ENCODE data around the gene TNS3. TPM values are rescaled to one million over a fixed set of nuclear protein-coding genes. Genes with fewer than 3 reads are reported as not detected.

Gene TNS3
- total RNA-seq, 2 donors from 2014 or later, result 0.50 TPM; not detected in 1

DNA sequence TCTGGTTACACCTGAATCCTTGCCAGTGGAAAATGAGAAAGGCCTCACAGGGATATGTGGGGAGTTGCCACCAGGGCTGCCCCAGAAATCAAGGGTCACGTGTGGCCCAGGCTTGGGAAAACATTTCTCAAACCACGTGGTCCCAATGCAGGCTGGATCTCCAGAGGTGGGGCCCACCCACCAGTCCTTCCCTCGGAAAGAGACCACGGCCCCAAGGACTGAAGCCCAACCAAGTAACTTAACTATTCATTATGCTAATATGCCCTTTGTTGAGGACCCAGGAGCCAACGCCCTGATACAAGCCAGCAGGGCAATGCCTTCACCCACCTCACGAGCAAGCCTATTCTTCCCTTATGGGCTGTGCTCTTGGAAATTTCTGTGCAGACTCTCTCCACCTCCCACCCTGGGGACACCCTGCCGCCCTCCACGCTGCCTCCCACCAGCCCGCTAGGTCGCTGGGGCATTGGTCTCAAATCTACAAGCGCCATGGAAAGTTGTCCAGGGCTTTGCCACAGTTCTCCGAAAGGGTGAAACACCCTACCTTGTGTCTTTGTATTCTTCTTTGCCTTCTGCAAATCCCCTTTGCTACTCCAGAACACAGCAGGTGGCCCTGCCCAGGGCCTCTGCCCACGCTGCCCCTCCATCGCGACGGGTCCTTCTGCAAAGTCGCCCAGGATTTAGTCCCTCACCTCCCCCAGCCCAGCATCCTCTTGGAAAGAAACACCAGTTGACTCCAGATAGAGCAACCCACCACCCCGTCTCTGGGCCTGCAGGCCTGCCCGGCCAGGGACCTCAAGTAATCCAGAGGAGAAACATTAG, 8.8 kb downstream of the TNS3 start:
- no peak overlapping the region for H3K27ac Mint-ChIP-seq
- DNase-seq (ENCODE audit: low spot score), result no peak
- no peaks in the 10 kb centered on the region for H3K9me3 Mint-ChIP-seq
- H3K36me3 Mint-ChIP-seq, result no peaks in the 10 kb centered on the region
- no peak for ATAC-seq
- peaks cover 0 to 3% of the 10 kb centered on the region in 2 donors for H3K4me1 Mint-ChIP-seq (ENCODE audit: low read depth in 2 of 2)
- H3K27me3 Mint-ChIP-seq, result peaks cover 11 to 22% of the 10 kb centered on the region in 2 donors
- H3K4me3 Mint-ChIP-seq, result no peak overlapping the region

DNA sequence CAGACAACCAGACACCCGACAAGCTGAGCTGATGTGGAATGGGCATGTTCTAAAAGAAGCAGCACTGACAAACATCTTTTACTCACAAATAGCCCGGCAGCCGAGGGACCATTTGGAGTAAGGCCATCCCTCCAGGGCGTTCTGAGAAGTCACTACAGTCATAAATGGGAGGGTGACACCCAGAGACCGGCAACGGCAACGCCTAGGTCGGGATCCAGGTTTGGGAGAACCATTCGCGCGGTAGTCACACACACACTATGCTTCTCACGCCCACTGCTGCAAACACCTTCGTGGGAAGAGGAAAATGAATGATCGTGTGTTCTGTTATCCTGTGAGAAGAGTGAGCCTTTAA, 9.8 kb downstream of the TNS3 start:
- peaks cover 9 to 18% of the 10 kb centered on the region in 2 donors for H3K27me3 Mint-ChIP-seq
- no peaks in the 10 kb centered on the region for H3K9me3 Mint-ChIP-seq
- peaks cover 0 to 3% of the 10 kb centered on the region in 2 donors for H3K4me1 Mint-ChIP-seq (ENCODE audit: low read depth in 2 of 2)
- ATAC-seq, result no peak
- no peaks in the 10 kb centered on the region for H3K36me3 Mint-ChIP-seq
- H3K4me3 Mint-ChIP-seq, result no peak overlapping the region
- H3K27ac Mint-ChIP-seq, result no peak overlapping the region
- DNase-seq (ENCODE audit: low spot score), result no peak

DNA sequence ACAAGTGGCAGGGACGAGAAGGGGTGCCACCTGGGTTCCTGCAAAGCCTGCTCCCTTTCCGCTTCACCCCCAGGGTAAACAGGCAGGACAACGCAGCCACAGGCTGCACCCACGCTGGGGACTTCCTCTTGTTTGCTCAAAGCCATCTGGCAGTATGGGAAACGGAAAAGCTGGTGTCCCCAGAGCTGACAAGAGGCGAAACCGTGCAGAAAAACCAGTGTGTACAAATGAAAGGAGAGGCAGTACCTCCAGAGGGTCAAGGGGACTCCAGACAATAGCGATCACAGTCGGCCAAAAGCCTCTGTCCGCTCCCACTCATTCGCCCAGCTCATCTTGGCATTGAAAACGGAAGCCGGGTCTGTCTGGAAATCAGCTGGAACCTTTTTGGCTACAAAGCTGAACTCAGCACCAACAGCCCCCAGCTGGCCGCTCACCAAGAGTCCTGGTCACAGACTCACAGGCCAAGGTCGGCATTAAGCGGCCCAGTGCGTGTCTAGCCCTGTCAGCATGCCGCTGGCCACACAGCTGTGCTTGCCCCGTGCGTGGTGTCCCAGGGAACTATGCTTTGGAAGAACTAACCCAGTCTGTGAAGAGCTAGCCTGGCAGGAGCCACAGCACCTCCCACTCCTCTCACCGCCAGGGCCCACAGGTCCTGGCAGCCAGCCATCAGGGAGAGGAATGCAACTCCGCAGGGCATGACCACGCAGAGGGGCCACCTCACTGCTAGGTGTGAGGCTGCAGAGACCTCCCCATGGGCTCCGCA, 10.4 kb downstream of the TNS3 start:
- no peaks in the 10 kb centered on the region for H3K36me3 Mint-ChIP-seq
- no peaks in the 10 kb centered on the region for H3K9me3 Mint-ChIP-seq
- peaks cover 6 to 15% of the 10 kb centered on the region in 2 donors for H3K27me3 Mint-ChIP-seq
- no peak overlapping the region for H3K4me3 Mint-ChIP-seq
- peak in 1 of 2 donors; percentile 21 for ATAC-seq
- DNase-seq (ENCODE audit: low spot score), result no peak
- no peak overlapping the region for H3K27ac Mint-ChIP-seq
- peaks cover 0 to 3% of the 10 kb centered on the region in 2 donors for H3K4me1 Mint-ChIP-seq (ENCODE audit: low read depth in 2 of 2)

DNA sequence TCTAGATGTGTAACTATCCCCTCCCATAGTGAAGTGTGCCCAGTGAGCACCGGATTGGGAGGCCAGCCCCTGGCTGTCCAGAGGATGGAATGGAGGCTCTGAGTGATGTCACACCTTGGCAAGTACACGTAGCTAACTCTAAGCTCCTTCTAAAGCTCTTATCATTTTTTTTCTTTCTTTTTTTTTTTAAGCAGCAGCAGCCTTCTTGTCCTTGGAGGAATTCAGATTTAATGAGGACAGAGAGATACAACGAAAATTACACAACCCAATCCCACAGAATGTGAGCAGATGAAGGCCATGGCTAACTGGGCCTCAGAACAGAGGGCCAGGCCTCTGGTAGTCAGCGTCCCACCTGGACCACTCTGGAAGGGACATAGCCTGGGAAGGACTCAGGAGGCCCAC, 11.3 kb downstream of the TNS3 start:
- no peaks in the 10 kb centered on the region for H3K36me3 Mint-ChIP-seq
- peaks cover 6 to 15% of the 10 kb centered on the region in 2 donors for H3K27me3 Mint-ChIP-seq
- no peak overlapping the region for H3K27ac Mint-ChIP-seq
- no peak for ATAC-seq
- no peak for DNase-seq (ENCODE audit: low spot score)
- no peak overlapping the region for H3K4me3 Mint-ChIP-seq
- H3K9me3 Mint-ChIP-seq, result no peaks in the 10 kb centered on the region
- peaks cover 0 to 3% of the 10 kb centered on the region in 2 donors for H3K4me1 Mint-ChIP-seq (ENCODE audit: low read depth in 2 of 2)

DNA sequence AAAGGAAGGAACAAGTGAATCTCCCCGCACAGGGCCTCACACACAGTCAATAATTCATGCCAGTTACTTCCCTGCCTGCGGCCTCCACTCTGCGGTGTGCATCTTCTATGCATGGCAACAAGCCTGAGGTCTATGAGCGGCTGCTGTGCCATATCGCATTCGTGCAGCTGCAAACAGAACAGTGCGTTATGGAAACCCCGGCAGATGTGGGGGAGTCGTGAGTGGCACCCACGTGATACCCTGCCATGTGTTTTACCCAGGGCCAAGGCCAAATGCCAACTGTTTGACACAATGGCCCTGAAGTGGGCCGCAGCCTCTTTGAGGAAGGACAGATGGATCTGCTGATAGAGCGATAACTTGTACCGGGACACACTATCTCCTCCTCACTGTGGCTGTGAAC, 13.4 kb downstream of the TNS3 start:
- Mint-ChIP-seq H3K4me1 (ENCODE audit: low read depth in 2 of 2) (peaks cover 0 to 3% of the 10 kb centered on the region in 2 donors), H3K27ac (no peak overlapping the region), H3K27me3 (peaks cover 6 to 8% of the 10 kb centered on the region in 2 donors), H3K4me3 (no peak overlapping the region), H3K9me3 (no peaks in the 10 kb centered on the region), H3K36me3 (no peaks in the 10 kb centered on the region)
- DNase-seq (ENCODE audit: low spot score) (no peak), ATAC-seq (no peak)

DNA sequence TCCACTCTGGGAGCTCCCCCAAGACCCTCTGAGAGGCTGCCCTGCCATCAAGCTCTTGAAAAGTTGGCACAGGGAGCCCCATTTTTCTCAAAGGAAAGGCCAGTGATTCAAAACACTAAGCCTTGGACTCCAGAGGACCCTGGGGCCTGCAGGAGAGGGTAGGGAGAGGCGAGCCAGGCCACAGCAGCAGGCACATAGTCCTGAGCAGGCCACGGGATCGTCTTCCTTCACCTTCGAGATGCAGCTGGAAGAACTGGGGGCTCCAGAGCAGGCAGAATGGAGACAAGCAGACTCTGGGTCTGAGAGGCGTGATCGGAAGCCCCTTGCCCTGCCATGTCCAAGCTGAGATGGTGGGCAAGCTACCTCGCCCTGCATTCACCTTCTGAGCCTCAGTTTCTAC, 13.9 kb downstream of the TNS3 start:
- H3K4me3 Mint-ChIP-seq, result no peak overlapping the region
- ATAC-seq, result no peak
- peaks cover 0 to 3% of the 10 kb centered on the region in 2 donors for H3K4me1 Mint-ChIP-seq (ENCODE audit: low read depth in 2 of 2)
- no peak overlapping the region for H3K27ac Mint-ChIP-seq
- peaks cover 6 to 8% of the 10 kb centered on the region in 2 donors for H3K27me3 Mint-ChIP-seq
- no peaks in the 10 kb centered on the region for H3K9me3 Mint-ChIP-seq
- no peaks in the 10 kb centered on the region for H3K36me3 Mint-ChIP-seq
- no peak for DNase-seq (ENCODE audit: low spot score)

DNA sequence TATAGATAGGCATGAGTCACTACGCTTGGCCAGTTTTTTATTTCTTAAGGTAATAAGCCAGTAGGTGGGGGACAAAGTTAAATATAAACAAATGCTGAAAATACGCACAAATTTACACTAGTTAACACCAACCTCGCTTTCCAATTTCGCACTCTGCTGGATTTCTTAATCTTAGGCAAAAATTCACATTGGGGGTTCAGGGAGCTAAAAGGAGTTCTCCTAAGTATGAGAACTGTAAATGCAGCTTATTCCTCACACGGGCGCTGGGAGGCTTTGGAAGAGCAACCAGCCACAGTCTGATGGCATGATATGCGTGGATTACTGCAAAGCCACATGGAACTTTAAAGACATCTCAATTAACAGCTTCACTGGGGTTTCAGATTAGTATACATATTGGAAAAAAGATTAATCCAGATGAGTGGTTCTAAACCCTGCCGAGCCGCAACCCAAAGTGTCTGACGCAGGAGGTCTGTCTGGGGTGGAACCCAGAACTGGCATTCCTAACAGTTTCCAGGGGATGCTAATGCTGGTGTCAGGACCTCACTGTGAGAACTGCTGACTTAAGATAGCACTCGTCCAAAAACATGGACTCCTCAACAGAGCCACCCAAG, 16.2 kb downstream of the TNS3 start:
- ATAC-seq, result no peak
- no peaks in the 10 kb centered on the region for H3K36me3 Mint-ChIP-seq
- H3K27ac Mint-ChIP-seq, result no peak overlapping the region
- H3K4me1 Mint-ChIP-seq (ENCODE audit: low read depth in 2 of 2), result peaks cover 0 to 3% of the 10 kb centered on the region in 2 donors
- no peak for DNase-seq (ENCODE audit: low spot score)
- no peaks in the 10 kb centered on the region for H3K9me3 Mint-ChIP-seq
- H3K27me3 Mint-ChIP-seq, result peaks cover 1 to 2% of the 10 kb centered on the region in 2 donors
- no peak overlapping the region for H3K4me3 Mint-ChIP-seq

DNA sequence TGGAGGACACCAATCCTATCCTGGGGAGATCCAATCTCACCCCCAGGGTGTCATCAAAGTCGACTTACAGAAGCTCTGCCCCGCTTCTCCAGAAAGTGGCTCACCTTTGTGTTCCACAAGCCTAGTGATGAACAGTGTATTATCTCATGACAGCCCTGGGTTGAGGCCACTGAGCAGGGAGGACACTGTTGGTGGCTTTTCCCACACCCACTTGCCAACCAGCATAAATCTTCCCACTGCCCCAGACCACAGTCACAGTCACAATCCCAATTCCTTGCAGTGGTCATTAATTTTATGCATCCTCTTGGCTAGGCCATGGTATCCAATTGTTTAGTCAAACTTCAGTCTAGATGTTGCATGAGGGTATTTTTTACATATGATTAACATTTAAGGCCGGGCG, 18.4 kb downstream of the TNS3 start:
- ATAC-seq, result no peak
- H3K4me3 Mint-ChIP-seq, result no peak overlapping the region
- peaks cover 0 to under 1% of the 10 kb centered on the region in 2 donors for H3K4me1 Mint-ChIP-seq (ENCODE audit: low read depth in 2 of 2)
- H3K36me3 Mint-ChIP-seq, result no peaks in the 10 kb centered on the region
- H3K9me3 Mint-ChIP-seq, result no peaks in the 10 kb centered on the region
- no peak for DNase-seq (ENCODE audit: low spot score)
- H3K27ac Mint-ChIP-seq, result no peak overlapping the region
- H3K27me3 Mint-ChIP-seq, result no peaks in the 10 kb centered on the region

DNA sequence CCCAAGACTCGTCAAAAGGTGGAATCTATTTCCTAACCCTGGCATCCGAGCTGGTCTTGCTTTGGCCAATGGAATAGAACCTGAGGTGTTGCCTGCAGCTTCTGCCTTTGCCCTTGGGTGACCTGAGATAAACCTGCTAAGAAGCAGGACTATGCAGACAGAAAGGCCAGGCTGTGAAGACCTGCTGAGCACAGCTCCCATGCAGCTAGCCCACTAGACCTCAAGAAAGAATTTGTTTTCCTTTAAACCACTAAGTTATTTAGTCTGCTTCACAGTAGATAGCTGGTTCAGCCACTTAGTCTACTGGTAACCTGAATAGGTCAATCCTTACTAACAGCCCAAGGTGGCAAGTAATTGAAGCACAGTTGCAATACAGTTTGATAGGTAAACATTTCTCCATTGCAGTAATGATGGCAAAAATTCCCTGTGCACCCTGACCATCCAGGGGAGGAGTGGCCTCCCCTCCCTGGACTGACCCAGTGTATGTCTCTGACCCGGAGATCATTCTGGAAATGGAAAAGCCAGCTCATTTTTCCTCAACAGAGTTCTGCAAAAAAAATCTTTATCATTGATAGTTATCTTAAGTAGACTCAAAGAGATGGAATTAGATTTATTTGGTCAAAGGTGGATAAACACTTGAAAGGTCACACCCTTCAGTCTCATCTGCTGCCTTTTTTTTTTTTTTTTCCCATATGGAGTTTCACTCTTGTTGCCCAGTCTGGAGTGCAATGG, 20.0 kb downstream of the TNS3 start:
- Mint-ChIP-seq H3K36me3 (no peaks in the 10 kb centered on the region), H3K9me3 (no peaks in the 10 kb centered on the region), H3K4me1 (ENCODE audit: low read depth in 2 of 2) (no peaks in the 10 kb centered on the region), H3K27ac (no peak overlapping the region), H3K4me3 (no peak overlapping the region), H3K27me3 (no peaks in the 10 kb centered on the region)
- no peak for ATAC-seq
- DNase-seq (ENCODE audit: low spot score), result no peak

DNA sequence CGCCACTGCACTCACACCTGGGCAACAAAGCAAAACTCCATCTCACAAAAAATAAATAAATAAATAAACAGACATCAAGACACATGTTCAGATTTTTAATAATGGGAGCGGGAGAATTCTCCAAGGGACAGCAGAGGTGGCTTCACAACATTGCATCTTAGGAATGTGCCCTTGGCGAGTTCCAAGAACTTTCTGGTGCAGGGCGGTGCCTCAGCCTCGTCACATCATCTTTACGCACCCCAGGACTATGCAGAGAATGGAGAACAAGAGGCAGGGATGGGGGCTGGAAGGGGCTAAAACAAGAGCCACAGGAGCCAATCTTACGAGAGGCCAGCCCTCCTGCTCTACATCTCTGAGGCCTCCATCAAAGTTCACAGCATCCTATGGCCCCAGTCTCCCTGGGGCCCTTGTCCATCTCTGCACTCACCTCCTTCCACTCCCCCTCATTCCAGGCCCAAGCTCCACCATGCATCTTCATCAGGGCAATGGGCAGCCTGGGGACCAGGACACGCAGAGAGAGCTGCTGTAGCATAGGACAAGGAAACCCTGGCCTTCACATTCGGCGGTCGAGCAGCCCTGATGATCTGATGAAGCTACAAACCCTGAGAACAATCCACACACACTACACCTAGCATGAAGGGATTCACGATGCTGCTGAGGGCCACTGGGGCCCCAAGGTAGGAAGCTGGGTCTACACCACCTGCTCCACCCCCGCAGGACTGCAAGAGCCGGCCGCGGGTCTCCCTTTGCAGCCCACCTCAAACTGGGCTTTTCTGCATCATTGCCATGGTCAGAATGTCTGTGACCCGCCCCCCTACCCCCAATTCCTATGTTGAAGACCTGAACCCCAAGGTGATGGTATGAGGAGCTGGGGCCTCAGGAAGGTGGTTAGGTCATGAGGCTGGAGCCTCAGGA, 22.3 kb downstream of the TNS3 start:
- H3K36me3 Mint-ChIP-seq, result no peaks in the 10 kb centered on the region
- no peak for ATAC-seq
- DNase-seq (ENCODE audit: low spot score), result no peak
- H3K27ac Mint-ChIP-seq, result no peak overlapping the region
- H3K4me3 Mint-ChIP-seq, result no peak overlapping the region
- no peaks in the 10 kb centered on the region for H3K4me1 Mint-ChIP-seq (ENCODE audit: low read depth in 2 of 2)
- no peaks in the 10 kb centered on the region for H3K9me3 Mint-ChIP-seq
- H3K27me3 Mint-ChIP-seq, result no peaks in the 10 kb centered on the region

DNA sequence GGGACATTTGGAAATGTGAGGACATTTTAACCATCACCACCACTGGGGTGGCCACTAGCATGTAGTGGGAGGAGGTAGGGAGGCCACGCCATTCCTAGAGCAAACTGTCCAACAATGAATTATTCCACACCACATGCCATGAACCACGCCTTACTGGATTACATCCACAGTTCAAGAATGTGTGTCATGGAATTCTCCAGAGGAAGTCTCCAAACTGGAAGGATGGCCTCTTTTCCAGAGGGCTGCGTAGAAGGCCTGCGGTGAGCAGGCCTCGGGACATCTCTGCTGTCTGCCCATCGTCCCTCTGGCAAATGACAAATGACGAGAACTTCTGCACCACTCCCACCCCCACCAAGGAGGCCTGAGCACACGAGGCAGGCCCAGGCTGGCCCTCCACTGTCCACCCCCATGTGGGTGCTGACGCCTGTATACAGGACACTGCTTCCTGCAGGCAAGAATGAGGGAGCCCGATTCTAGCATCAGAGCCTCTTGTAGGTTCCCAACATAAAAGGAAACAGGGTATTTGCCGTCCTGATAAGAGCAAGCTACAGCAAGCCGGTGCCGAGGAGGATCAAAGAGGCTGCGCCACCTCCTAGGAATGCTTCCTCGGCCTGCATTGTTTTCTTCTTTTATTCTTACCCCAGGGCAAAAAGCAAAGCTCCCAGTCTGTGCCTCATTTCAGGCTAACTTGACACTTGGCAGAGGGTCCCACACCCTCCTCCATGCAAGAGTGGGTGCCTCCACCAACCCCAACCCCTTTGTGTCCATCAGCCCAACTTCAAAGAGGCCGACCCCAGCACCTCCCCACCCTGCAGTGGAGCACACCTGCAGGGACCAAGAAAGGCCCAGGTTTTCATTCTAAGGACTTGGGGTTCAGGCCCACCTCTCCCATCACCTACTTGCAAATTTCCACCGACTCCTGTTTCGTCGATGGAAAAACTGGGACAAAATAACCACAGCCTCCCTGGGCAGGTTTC, 23.9 kb downstream of the TNS3 start:
- Mint-ChIP-seq H3K27me3 (no peaks in the 10 kb centered on the region), H3K36me3 (no peaks in the 10 kb centered on the region), H3K27ac (no peak overlapping the region), H3K4me1 (ENCODE audit: low read depth in 2 of 2) (no peaks in the 10 kb centered on the region), H3K4me3 (no peak overlapping the region), H3K9me3 (no peaks in the 10 kb centered on the region)
- DNase-seq (ENCODE audit: low spot score) (no peak), ATAC-seq (no peak)

DNA sequence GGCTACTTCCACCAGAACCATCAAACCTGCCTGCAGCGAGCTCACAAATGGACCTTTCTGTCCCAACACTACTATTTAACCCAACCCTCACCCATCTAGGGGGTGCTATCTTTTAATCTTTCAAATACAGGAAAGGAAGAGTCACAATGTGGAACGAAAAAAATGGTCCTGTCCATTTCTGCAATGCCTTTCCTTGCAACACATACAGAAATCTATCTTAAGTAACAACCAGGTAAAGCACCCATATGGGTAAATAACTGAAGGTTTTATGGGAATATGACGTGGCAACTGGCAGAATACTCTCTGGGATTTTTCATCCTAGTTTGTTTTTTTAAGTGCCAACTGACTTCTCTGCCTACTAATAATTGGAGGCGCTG, 24.6 kb downstream of the TNS3 start:
- Mint-ChIP-seq H3K4me3 (no peak overlapping the region), H3K27ac (no peak overlapping the region), H3K36me3 (no peaks in the 10 kb centered on the region), H3K27me3 (no peaks in the 10 kb centered on the region), H3K4me1 (ENCODE audit: low read depth in 2 of 2) (no peaks in the 10 kb centered on the region), H3K9me3 (no peaks in the 10 kb centered on the region)
- DNase-seq (ENCODE audit: low spot score) (no peak), ATAC-seq (no peak)

Data from natural killer cell treated with Interleukin-12 subunit alpha and Interleukin-12 subunit beta and Interleukin-15 and Interleukin-18, amount 100 ng/mL, for 72 hours (primary cell).